M059J (cell line): ENCODE data around the gene CAMSAP1. TPM values are rescaled to one million over a fixed set of nuclear protein-coding genes. Genes with fewer than 3 reads are reported as not detected.

Experiments
- DNase-seq: peaks from one replicate; pipeline ENCODE4 v3.0.0-alpha.2; 2012; ENCODE audit warnings: low read depth
- total RNA-seq: library from RNA; depleted of rRNA; stranded (reverse); fragments of >200 nt; shearing (Covaris generic); gene quantifications from 2 replicates; pipeline ENCODE4 v1.2.3, GENCODE V29; 2014

Gene CAMSAP1
- total RNA-seq, 1 experiment from 2014 or later = 21.5 TPM

DNA sequence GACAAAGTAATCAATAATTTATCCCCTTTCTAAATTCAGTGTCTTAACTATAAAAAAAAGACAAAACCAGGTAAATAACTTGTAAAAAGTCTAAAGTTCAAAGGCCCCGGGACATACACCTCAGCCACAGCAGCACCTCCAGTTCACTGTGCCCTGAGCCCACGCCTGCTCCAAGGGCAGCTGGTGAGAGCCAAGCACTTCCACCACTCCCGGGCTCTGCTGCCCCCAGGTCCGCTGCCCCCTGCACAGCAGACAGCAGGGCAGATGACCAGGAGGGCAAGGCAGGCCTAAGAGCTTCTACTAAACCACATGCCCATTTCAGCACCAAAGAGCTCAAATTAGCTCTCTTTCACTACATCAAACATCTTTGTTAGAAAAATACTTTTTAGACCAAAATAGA, 91.9 kb downstream of the CAMSAP1 start:
- DNase-seq = no peak

DNA sequence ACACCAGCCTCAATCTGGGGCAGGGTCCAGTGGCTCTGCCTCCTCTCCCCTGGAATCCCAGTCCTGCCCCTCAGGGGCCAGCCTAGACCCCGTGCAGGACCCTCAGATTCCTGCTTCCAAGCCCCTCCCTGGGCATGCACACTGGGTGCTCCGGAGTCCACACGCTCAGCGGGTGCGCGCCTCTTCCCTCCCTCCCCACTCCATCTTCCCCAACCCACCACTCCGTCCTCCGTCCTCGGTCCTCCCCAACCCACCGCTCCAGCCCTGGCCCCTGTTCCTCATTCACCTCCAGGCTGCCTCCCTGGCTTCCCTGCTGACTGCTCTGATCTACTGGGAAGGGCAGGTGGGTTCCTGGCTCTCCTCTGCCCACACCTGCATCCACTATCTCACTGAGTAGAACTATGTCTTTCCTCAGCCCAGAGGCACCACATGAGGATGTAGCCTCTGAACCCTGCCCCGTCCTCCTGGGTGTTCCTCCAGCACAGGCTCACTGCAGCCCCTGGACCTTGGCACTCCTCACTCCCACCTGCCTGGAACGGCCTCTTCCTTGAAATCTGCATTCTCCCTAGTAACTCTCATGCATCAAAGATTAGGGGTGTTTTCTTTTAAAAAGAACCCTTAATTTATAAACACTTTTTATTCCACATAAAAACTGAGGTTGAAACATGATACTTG, 92.8 kb downstream of the CAMSAP1 start:
- DNase-seq = no peak

DNA sequence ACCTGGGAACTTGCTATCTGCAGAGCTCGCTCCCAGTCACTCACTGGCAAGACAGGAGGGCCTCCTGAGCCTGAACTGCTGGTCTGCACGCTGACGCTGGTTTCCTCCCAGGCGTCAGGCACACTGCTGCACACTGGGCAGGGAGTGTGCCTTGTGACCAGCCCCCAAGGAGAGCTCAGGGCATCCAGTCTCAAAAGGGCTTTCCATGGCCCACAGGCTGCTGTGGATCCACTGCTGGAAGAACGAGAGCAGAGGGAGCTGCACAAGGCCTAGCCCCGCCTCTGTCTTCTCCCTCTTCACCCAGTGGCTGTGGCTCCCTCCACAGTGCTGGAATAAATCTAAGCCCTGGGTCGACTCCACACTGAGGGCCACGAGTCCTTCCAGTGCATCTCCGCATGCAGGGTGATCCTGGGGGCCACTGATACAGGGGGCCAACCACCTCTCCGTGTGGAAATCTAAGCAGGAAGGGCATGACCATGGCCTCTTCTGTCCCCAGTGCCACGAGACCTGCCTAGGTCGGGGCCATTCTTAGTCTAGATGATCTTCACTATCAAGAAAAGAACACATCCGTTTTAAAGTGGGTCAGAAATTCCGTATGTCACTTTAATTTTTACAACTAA, 93.6 kb downstream of the CAMSAP1 start:
- DNase-seq = no peak

DNA sequence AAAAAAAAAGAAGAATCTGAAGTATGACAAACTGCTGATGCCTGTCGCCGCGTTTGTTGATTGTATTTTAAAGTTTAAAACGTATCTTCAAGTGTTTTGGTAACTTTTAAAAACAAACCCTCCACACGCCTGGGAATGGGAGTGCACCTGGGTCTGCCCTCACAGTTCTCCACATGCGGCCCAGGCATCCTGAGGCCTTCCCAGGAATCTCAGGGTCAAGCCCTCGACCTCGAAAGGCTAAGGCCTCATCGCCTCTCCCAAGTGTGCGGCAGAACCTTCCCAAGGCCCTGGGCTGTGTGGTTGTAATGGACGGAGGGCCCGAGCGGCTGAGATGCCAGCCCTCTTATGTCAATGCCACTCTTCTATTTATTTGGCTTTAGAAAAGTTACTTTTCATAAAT, 94.4 kb downstream of the CAMSAP1 start:
- DNase-seq = no peak

DNA sequence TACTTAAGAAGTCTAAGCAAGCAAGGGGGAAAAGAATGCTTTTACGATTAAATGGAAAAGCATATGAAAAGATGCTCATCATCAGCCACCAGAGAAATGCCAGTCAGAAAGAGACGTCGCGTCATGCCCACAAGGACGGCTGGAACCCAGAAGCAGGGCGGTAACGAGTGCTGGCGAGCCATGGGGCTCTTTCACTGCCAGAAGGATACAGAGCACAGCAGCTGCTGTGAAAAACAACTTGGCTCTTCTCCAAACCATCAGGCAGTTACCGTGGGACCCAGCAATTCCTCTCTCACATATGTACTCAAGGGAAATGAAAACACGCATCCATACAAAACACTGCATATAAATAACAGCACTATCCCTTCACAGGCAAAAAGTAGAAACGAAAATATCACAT, 95.5 kb downstream of the CAMSAP1 start:
- no peak for DNase-seq

DNA sequence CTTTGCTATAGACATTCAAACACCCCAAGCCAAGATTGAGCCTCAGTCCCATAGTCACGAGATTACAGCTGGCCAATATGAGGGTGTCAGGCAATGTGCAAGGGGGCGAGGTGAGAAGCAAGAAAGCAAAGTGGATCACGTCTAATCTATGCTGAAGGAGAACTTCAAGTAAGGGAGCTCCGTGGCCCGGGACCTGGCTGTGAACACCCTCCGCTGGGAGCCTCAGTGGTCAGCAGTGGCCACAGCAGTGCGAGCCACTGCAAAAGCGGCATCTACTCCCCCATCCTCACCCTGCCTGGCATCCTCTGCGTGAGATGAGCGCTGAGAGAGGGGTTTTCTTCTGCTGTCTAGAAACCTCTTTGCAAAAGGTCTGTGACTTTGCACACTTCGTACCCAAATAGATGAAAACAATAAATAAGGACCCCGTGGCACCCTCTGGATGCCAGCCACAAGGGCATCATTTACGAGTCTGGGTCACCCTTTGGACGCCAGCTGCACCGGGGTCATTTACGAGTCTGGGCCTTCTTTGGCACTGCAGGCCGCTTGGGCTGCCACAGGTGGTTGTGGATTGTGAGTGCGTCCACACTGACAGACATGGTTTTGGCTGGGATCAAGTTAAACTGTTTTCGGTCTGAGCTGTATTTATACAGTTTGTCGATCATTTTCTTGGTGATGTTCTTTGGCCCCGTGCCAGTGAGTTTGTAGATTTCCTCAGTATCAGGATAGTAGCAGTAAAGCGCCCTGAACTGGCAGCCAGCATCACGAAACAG, 96.4 kb downstream of the CAMSAP1 start:
- DNase-seq = no peak

DNA sequence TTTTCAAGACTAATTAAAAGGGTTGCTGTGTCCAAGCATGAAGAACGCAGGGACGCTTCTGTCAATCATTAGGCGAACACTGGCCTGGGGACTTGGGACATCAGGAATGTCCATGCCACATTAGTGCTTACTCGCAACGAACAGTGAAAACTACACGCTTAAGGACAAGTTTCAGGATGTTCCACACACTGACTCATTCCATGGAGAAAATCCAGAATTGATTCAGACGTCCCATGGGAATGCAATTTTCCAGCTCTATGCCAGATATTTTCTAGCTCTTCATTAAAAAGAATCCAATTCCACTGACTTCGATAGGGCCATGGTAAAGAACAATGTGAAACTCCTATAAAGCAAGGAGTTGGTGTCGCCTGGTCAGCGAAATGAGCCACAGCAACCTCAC, 98.2 kb downstream of the CAMSAP1 start:
- DNase-seq = no peak

DNA sequence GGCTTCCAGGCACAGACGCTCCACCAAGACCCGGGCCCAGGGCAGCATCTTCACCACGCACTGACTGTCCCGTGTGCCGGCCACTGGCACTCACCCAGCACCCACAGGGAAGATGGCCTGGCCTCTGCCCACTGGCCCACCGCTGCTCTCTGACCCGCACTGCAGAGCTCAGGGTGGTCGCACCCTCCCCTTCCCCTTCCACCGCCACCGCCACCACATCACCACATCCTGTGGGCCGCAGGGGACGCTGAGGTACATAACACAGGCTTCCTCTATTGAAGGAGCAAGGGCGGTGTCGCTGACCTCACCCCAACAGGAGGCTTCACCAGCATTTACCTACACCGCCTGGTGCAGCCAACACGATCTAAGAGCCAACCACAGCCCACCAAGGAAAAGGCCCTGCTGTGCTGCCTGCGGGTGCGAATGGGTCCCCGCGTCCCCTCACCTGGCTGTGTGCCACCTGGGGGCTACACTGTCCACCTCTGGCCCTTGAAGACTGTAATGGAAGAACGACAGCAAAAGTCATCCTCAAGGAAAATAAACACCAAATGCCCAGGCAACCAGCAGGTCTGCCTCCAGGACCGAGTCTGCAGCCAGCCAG, 101.8 kb downstream of the CAMSAP1 start:
- no peak for DNase-seq

DNA sequence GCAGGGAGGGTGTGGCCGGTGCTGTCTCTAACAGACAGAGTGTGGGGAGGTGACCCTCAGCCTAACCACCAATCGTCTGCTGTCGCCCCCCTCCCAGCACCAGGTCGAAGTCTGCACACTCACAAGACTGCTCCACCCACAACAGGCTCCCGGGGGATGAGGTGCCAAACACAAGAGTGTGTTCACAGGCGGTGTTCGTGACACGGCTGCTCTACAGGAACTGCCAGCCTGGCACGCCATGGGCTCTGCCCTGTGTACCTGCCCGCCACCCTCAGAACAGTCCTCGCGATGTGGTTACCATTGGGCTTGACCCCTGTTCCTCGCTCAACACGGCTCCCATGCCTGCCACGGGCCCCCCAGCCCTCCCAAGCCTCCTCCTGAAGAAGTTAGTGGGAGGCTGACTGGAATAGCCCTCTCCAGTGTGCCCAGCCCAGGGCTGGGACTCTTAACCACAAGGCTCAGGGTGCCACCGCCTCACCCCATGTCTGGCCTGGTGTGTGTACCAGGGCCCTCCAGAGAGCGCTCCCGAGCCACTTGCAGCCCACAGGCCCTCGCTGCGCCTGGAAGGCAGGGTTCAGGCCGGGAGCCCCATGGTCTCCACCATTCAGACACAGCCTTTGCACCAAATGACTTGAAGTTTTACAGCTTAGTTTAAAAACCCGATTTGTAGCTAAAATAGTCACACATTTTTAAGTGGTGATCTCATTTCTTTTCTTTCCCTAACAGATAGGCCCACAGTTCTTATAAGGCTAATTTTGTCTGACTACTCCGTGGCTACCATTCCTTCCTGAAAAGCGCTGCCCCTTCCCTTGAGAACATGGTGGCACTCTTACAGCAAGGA, 102.5 kb downstream of the CAMSAP1 start:
- DNase-seq = no peak

DNA sequence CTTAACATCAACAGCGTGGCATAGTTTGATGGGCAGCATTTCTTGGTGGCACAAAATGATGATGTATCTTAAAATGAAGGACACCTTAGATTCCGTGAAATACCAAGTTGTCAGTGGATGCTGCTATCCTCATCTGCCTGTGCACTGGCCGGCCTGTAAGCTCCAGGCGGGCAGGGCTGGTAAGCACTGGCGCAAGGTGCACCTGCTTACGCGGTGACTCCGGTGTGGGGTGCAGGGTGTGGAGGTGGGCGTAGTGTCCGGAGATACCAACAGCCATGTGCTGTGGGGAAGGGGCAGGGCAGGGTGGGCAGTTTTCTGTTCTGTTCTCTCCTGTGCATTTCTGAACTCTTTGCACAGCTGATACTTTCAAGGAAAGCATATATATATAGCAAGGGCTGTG, 103.9 kb downstream of the CAMSAP1 start:
- no peak for DNase-seq

DNA sequence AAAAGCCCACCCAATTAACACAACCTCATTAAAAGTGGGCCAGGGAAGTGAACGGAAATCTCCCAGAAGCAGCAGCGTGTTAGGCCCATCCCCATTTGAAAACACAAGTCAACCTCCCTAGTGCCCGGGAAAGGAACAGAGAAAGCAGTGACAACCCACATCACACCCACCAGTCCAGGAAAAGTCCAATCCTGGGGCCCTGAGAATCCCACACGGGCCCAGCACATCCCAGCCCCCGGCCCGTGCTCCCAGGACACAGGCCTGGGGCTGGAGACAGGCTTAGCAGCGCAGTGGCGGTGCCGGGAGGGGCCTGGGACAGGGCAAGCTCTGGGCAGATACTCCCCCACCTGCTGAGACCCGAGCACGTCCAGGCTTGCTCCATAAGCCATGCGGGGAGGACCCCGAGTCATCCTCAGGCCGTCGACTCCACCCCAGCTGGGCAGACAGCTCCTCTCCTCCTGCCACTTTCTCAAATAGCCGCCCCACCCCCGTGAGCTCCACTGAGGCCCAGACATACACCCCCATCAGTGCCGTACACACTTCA, 104.4 kb downstream of the CAMSAP1 start:
- DNase-seq = no peak

DNA sequence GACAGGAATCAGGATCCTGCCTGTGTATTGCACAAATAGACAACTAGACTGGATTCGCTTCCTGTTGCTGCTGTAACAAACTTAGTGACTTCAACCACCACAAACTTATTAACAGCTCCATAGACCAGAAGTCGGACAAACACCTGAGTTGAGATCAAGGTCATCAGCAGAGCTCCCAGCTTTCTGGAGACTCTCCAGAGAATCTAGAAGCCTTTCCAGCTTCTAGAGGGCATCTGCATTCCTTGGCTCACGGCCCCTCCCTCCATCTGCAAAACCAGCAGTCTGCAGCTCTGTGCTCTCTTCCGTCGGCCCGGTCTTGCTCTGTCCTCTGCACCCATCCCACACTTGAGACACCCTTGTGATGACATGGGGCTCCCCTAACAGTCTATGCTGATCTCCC, 106.3 kb downstream of the CAMSAP1 start:
- no peak for DNase-seq

DNA sequence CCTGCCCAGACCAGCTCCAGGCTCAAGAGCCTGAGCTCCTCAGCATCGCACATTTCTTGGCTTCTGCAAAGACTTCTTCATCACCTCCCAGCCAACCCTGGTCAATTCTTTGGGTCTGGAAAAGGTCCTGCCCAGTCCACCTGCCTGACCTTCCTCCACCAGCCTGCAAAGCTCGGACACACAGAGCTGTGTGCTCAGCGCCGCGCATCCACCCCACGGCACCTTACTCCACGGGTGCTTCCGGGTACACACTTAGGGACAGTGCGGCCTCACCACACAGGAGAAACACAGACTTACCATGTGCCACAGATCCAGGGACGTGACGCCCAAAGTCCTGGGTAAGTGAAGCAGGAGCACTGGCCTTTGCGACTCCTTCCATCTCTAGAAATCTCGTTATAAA, 108.1 kb downstream of the CAMSAP1 start:
- no peak for DNase-seq

DNA sequence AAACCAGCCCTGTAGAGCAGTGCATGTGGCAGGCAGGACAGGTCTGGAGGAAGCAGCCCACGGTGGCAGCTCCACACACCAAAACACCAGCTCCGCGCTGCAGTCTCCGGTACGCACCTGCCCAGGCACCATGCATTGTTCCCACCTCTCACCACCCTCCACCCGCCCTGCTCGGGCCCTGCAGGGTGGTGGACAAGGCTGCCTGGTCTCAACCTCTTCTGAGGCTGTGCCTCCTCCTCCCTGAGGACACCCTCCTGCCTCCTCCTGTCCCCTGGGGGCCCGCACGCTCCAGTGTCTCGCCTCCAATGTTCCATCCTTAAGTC, 109.1 kb downstream of the CAMSAP1 start:
- DNase-seq = no peak

DNA sequence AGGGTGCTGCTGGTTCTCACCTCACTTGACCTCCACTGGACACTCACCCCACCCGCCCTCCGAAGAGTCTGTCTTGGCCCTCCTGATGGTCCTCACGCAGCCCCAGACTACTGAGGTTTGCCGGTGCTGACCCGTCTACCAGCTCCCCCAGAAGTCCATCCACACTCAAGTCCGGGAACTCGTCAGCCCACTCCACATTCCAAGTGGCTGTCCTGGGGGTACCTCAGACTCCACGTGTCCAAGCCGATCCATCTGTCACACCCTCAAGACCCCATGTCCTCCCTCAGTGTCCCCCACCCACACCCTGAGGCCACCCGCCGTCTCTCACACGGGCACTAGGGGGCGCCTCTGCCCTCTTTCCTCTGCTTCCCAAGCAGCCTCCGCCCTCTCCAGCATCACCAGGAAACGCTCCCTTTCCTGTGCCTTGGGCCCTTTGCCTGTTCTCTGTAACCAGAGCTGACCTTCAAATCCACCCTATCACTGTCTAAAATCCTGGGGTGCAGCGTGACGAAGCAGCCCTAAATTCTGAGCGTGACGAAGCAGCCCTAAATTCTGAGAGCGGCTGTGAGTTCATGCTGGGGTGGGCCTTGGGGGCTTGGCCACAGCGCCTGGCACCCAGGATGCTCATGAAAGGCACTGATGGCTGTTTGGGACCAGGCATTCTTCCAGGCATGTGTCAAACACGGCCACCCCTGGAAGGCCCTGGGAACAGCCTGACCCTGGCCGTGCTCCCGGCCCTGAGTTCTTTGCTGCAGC, 109.7 kb downstream of the CAMSAP1 start:
- DNase-seq = peak; percentile 46

DNA sequence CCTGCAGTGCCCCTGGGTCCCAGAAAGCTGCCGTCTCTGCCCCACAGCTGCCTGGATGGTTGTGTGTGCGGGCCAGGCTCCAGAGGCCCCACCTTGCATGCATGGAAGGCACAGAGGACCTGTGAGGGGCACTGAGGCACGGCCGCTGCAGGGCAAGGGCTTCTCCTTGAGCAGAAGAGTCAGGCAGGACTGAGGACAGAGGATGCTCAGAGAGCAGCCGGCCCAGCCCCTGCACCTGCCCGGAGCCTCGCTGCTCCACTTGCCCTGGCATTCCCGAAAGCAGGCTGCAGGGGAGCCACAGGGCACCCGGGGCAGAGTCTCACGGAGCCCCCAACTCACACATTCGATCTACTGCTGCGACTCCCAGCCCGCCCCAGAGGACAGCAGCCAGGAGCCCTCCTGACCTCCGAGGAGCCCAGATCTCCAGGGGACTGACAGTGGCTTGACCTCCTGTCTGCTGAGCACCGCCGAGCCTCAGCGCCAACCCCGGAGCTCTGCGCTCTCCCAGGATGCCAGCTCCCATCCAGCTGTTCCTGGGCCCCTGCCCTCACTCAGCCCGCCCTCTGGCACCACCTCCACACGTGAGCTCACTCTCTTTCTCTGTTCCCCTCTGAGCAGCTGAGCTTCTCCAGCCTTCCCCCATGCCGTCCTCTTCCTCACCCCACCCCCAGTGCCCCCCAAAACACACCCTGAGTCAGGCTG, 110.4 kb downstream of the CAMSAP1 start:
- no peak for DNase-seq

DNA sequence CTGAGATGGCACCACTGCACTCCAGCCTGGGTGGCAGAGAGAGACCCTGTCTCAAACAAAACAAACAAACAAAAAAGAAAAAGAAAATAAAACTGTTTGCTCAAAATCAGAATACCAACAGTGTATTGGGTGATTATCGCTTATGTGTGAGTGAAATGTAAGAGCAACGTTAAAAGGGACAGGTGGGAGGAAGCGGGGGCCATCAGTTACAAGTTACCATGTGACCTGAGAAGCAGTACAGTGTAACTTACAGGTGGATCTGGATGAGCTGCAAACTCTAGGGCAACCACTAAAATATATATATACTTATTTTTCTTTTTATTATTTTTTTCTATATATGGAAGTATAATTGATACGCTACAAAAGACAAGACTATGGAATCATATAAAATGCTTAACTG, 112.0 kb downstream of the CAMSAP1 start:
- DNase-seq = no peak

DNA sequence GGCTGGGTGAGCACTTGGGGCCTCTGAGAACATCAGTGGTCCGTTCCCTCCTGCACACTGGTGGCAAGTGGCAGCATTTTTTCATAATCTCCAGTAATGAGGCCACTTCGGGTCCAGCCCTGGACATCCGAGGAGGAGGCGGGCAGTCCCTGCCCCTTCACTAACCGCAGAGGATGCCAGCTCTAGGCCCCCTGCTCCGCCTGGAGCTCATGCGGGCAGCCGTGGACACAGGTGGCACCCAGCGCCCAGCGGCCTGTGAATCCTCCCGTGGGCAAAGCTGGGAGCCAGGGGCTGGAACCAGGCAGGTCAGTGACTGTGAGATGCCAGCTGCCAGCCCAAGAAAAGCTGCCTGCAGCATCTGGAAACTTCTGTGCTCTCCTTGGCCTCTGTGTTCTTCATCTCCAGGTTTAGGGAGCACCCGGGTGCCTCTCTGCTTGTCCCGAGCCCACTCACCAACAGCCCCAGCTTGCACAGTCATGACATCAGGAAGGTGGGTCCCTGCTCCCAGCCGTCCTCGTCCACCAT, 112.9 kb downstream of the CAMSAP1 start:
- no peak for DNase-seq

DNA sequence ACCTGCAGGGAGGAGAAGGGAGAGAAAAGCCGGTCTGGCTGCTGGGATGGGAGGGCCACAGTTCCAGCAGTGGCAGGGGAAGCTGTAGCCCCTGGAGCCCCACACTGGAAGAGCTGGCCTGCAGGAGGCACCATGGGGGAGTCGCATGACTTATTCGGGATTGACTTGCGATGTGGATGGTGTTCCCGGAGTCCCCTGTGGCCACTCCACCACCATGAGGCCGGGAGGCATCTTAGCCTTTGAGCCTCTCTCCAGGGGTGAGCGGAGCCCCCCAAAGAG, 113.3 kb downstream of the CAMSAP1 start:
- DNase-seq = no peak
